Erythroblast (primary cell): ENCODE results near the gene NPIPB5.
"Not testable (repeated sequence)": the region's sequence is repeated elsewhere in the genome, so short reads cannot be mapped to it uniquely, and the experiment has no call there.

Source experiments
- DNase-seq, 2 experiments: peaks; one replicate each; lab custom pipeline; 2025; lab: John Stamatoyannopoulos, UW

NPIPB5 gene

GRCh38 chr16:22510591-22510990, at the start of gene NPIPB5:
TSS of gene NPIPB5 (plus strand) at chr16:22510891. CDS start at chr16:22513802, 2,911 bp downstream.
- DNase-seq = not testable (repeated sequence)

DNA sequence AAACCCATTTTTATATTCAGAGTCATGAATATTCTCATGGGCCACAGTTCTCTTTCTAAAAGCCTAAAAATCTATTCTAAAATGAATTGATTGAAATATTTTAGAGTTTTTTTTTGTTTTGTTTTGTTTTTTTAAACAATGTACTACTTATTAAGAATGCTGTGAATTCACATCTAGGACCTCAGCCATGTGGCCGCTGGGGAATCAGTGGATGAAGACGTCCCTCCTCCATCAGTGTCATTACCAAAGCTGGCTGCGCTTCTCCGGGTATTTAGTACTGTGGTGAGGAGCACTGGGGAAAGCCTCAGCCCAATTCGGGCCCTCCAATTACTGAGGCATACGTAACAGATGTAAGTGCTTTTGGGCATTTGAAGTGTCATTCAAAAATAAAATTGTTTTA, 41.8 kb upstream of the NPIPB5 start:
- not testable (repeated sequence) for DNase-seq

DNA sequence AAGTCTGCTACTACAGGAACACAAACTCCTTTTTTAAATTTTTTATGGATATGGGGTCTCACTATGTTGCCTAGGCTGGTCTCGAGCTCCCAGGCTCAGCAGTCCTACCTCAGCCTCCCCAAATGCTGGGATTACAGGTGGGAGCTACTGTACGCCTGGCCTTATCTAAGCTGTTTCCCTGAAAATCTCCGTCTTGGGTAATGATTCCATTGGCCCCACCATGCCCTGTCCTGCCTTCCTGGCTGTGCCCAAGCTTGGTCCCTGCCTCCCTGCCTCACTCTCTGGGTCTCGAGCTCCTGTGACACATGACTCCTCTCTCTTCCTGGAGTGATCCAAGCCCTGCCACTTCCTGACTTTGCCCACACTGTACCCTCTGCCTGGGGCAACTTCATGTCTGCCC, 27.3 kb downstream of the NPIPB5 start:
- not testable (repeated sequence) for DNase-seq

GRCh38 chr16:22544809-22545208, 34.1 kb downstream of the NPIPB5 start:
- not testable (repeated sequence) for DNase-seq

- not testable (repeated sequence) for DNase-seq
Observed at GRCh38 chr16:22546630-22547029, 35.9 kb downstream of the NPIPB5 start.

DNA sequence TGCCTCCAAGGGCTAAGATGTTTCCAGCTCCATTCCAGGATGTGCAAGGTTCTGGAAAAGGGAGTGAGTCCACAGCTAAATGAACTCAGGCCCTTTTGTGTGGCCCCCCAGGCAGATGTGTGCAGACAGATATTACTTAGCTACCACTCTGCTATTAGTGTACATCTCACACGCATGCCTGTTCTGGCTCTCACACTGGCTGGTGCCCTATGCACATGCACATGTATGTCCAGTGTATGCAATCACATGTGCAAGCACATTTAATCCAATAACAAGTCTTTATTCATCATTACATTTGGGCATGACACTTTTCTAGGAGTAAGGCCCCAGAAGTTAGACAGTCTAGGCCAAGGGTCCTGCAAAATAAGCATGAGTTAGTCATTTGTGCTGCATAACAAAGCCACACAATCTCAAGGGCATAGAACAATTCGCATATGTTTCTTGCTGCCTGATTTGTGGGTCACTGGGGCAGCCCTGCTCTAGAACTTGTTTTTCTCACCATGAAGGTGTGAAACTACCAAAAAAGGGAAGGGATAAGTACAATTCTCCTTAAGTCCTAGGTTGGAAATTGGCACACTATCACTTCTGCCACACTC, 36.6 kb downstream of the NPIPB5 start:
- not testable (repeated sequence) for DNase-seq

- not testable (repeated sequence) for DNase-seq
Observed at GRCh38 chr16:22549853-22550252, 39.2 kb downstream of the NPIPB5 start.

- not testable (repeated sequence) for DNase-seq
Observed at GRCh38 chr16:22551143-22551542, 40.5 kb downstream of the NPIPB5 start.

GRCh38 chr16:22551651-22552050, 41.0 kb downstream of the NPIPB5 start:
- not testable (repeated sequence) for DNase-seq

GRCh38 chr16:22556759-22557158, 46.1 kb downstream of the NPIPB5 start:
- not testable (repeated sequence) for DNase-seq
